Activated T-helper 1 cell treated with anti-CD3 and anti-CD28 coated beads, Interleukin-12 subunit alpha, Interleukin-12 subunit beta, Interleukin-2, Interleukin-4 antibody, amounts not matched to agents 30 ng/mL and 10 ng/mL and 1 ng/mL, durations not matched to agents 14 hours and 24 hours and 36 hours (primary cell): ENCODE measurements around the gene KIF5C. TPM values are rescaled to one million over a fixed set of nuclear protein-coding genes. Genes with fewer than 3 reads are reported as not detected.
"Not testable (repeated sequence)": the region's sequence is repeated elsewhere in the genome, so short reads cannot be mapped to it uniquely, and the experiment has no call there.

Source experiments
- DNase-seq: peaks from one replicate; pipeline ENCODE4 v3.0.0; 2021; ENCODE audit warnings: low spot score
- H3K27ac Mint-ChIP-seq: one replicate; pipeline ENCODE4 v1.8.0; 2021; ENCODE audit warnings: mild to moderate bottlenecking, mixed read lengths
- H3K27me3 Mint-ChIP-seq: one replicate; pipeline ENCODE4 v1.8.0; 2022; ENCODE audit warnings: mild to moderate bottlenecking, moderate library complexity, mixed read lengths; ENCODE audit not compliant: insufficient read depth
- H3K36me3 Mint-ChIP-seq: one replicate; pipeline ENCODE4 v1.8.0; 2021; ENCODE audit warnings: low read depth, mixed read lengths
- H3K4me1 Mint-ChIP-seq: one replicate; pipeline ENCODE4 v1.8.0; 2021; ENCODE audit warnings: low read depth, mixed read lengths
- H3K4me3 Mint-ChIP-seq: one replicate; pipeline ENCODE4 v1.8.0; 2021; ENCODE audit warnings: mild to moderate bottlenecking, moderate library complexity, mixed read lengths
- H3K9me3 Mint-ChIP-seq: one replicate; pipeline ENCODE4 v1.8.0; 2021; ENCODE audit warnings: mixed read lengths
- intact Hi-C: fragments of 100-400 bp; cut with micrococcal nuclease; formaldehyde crosslinking; loops from one replicate; pipeline ENCODE4 v1.15.1; 2024
- total RNA-seq: library from RNA; stranded (reverse); gene quantifications from 2 replicates; pipeline ENCODE4 v1.2.3, GENCODE V29; 2022

Gene KIF5C
- 17.9 and 20.7 TPM in 2 replicates for total RNA-seq

DNA sequence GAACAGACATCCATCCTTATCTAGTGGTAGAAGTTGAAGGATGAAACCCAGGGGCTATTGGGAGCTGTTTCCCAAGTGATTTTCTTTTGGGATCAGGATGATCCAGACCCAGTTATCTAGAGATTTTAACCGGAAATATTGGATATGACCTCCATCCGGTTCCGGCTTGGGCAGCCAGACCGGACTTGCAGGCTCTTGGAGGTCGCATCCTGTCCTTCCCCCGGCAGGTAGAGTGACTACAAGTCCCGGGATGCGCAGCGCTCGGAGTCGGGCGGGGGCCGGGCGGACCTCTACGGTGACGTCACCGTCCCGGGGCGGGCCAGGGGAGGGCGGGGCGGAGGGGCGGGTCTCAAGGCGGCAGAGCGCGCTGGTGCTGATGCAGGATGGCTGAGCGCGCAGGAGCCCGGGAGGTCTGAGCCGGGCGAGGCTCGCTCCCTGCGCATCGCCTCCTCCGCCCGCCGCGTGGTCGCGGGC, at the start of gene KIF5C:
Gene KIF5C, plus strand, starts transcription at position 360 of the 474 bp plus-strand sequence. CDS start 391 bp downstream, outside the sequence.
- peaks cover 19% of the 10 kb centered on the region for H3K4me1 Mint-ChIP-seq
- DNase-seq: peak; percentile 77
- intact Hi-C loops: loop anchor here (1.0 to 5.0 kb wide), 7 partner anchors 12 to 1033 kb away; no protein-coding TSS in a partner anchor
- peaks cover 18% of the 10 kb centered on the region for H3K27me3 Mint-ChIP-seq
- no peaks in the 10 kb centered on the region for H3K9me3 Mint-ChIP-seq
- H3K36me3 Mint-ChIP-seq: peaks cover 5% of the 10 kb centered on the region
- H3K4me3 Mint-ChIP-seq: peak within 1 kb of the TSS; percentile 91
- H3K27ac Mint-ChIP-seq: peak within 1 kb of the TSS; percentile 83

DNA sequence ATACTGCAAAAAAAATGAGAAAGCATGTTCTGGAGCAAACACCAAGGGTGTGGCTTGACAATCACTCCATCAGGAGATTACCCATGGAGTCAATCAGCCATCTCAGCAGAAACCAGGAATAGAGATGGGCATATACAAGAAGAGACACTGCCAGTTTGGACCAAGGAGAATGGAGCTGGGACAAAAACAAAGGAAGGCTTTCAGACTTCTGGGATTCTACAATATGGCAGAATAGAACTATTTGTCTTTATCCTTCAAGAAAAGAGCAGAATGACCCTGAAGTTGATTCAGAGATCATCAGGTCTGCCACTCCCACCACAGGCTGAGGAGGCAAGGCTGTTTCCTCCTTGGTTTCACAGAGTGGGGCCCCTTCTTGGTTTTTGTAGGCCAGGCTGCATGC, 48.2 kb upstream of the KIF5C start:
- intact Hi-C loops: no loop called here
- no peaks in the 10 kb centered on the region for H3K9me3 Mint-ChIP-seq
- H3K27me3 Mint-ChIP-seq: peaks cover 7% of the 10 kb centered on the region
- H3K4me3 Mint-ChIP-seq: no peak overlapping the region
- no peaks in the 10 kb centered on the region for H3K4me1 Mint-ChIP-seq
- H3K27ac Mint-ChIP-seq: no peak overlapping the region
- no peaks in the 10 kb centered on the region for H3K36me3 Mint-ChIP-seq
- no peak for DNase-seq

DNA sequence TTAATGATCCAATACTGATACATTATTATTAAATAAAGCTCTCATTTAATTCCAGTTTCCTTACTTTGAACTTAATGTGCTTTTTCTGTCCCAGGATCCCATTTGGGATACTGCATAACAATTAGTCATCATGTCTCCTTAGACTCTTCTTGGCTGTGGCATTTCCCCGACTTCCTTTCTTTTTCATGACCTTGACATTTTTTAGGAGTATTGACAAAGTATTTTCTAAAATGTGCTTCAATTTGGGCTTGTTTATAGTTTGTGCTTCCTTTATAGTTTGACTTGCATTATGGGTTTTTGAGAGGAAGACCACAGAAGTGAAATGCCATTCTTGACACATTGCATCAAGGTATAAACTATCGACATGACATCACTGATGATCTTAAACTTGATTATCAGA, 46.1 kb upstream of the KIF5C start:
- Mint-ChIP-seq H3K27ac (no peak overlapping the region), H3K4me1 (no peaks in the 10 kb centered on the region), H3K4me3 (no peak overlapping the region), H3K36me3 (no peaks in the 10 kb centered on the region), H3K27me3 (peaks cover 15% of the 10 kb centered on the region), H3K9me3 (no peaks in the 10 kb centered on the region)
- DNase-seq: no peak
- intact Hi-C loops: no loop called here

DNA sequence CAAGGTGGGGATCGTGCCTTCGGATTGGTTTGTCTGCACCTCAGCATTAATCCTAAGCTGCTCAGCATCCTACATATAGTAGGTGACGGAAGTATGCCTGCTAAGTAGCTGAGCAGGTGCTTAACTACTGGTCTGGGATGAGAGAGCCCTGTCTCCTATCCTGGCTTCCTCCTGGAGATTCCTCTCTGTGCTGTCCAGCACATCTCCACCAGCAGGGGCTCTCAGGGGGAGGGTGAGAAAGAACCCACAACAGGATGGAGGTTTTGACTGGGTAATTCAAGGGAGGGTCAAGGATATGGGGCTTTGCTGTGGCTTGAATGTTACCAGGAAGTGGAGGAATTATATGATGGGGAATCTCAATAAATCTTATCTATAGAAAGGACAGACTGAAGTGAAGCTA, 45.4 kb upstream of the KIF5C start:
- Mint-ChIP-seq H3K9me3 (no peaks in the 10 kb centered on the region), H3K4me1 (no peaks in the 10 kb centered on the region), H3K4me3 (no peak overlapping the region), H3K36me3 (no peaks in the 10 kb centered on the region), H3K27me3 (peaks cover 15% of the 10 kb centered on the region), H3K27ac (no peak overlapping the region)
- intact Hi-C loops: no loop called here
- no peak for DNase-seq

DNA sequence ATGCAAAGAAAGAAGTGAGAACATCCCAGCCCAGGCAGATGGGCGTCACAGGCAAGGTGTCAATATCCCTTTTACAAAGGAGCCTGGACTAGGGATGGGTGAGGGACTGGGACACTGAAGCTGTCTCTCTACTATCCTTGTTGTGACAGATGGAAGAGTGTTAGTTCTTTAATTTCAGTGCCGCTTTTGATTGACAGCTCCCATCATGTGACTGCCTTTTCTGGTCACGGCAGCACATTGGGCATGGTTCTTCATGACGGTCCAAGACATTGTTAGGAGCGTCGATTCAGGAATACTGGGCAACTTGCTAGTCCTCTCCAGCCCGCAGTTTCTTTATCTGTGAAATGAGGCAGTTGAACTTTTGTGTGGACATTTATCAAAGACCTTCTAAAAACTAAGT, 42.4 kb upstream of the KIF5C start:
- H3K27ac Mint-ChIP-seq: no peak overlapping the region
- no peaks in the 10 kb centered on the region for H3K9me3 Mint-ChIP-seq
- intact Hi-C loops: no loop called here
- H3K4me1 Mint-ChIP-seq: no peaks in the 10 kb centered on the region
- no peak overlapping the region for H3K4me3 Mint-ChIP-seq
- H3K27me3 Mint-ChIP-seq: peaks cover 20% of the 10 kb centered on the region
- H3K36me3 Mint-ChIP-seq: no peaks in the 10 kb centered on the region
- DNase-seq: no peak

DNA sequence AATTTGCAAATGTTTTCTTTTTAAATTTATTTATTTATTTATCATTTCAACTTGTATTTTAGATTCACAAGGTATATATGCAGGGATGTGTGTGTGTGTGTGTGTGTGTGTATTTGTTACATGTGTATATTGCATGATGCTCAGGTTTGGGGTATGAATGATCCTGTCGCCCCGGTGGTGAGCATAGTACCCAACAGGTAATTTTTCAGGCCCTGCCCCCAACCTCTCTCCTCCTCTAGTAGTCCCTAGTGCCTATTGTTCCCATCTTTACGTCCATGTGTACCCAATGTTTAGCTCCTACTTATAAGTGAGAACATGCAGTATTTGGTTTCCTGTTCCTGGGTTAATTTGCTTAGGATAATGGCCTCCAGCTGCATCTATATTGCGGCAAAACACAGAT, 33.0 kb upstream of the KIF5C start:
- H3K9me3 Mint-ChIP-seq: peaks cover 8% of the 10 kb centered on the region
- no peak overlapping the region for H3K27ac Mint-ChIP-seq
- no peaks in the 10 kb centered on the region for H3K4me1 Mint-ChIP-seq
- no peaks in the 10 kb centered on the region for H3K36me3 Mint-ChIP-seq
- H3K4me3 Mint-ChIP-seq: no peak overlapping the region
- DNase-seq: no peak
- intact Hi-C loops: no loop called here
- H3K27me3 Mint-ChIP-seq: peaks cover 16% of the 10 kb centered on the region

DNA sequence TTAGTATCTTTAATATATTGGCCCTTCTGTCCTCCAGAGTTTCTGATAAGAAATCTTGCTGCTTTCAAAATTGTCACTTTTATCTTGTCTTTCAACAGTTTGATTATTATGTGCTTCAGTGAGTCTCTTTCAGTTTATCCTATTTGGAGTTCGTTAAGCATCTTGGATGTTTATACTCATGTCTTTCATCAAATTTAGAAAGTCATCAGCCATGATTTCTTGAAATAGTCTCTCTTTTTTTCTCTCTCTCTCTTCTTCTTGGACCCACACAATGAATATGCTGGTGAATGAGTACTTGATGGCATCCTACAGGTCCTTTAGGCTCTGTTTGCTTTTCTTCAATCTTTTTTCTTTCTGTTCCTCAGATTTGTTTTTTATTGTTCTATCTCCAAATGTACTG, 26.9 kb upstream of the KIF5C start:
- peaks cover 12% of the 10 kb centered on the region for H3K9me3 Mint-ChIP-seq
- no peak overlapping the region for H3K27ac Mint-ChIP-seq
- peaks cover 1% of the 10 kb centered on the region for H3K36me3 Mint-ChIP-seq
- H3K4me1 Mint-ChIP-seq: no peaks in the 10 kb centered on the region
- H3K4me3 Mint-ChIP-seq: no peak overlapping the region
- H3K27me3 Mint-ChIP-seq: peaks cover 18% of the 10 kb centered on the region
- intact Hi-C loops: no loop called here
- no peak for DNase-seq

DNA sequence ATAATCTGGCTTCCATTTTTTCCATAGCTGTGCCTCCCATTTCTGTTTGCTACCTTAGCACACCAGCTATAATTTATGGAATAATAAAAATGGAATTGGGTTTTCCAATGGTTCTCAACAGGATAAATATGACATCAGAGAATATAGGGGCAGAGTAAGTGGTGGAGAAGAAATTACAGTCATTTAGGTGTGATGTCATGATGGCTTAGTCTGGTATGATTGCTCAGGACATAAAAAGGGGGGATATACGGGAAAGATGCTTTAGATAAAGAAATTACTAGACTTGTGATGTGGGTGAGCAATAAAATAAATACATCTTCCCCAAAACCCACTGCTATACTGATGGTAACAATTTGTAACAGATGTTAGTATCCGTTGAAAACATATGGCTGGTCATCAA, 21.6 kb upstream of the KIF5C start:
- DNase-seq: no peak
- Mint-ChIP-seq H3K4me3 (no peak overlapping the region), H3K36me3 (peaks cover 1% of the 10 kb centered on the region), H3K27me3 (peaks cover 13% of the 10 kb centered on the region), H3K9me3 (peaks cover 1% of the 10 kb centered on the region), H3K4me1 (no peaks in the 10 kb centered on the region), H3K27ac (no peak overlapping the region)
- intact Hi-C loops: no loop called here

DNA sequence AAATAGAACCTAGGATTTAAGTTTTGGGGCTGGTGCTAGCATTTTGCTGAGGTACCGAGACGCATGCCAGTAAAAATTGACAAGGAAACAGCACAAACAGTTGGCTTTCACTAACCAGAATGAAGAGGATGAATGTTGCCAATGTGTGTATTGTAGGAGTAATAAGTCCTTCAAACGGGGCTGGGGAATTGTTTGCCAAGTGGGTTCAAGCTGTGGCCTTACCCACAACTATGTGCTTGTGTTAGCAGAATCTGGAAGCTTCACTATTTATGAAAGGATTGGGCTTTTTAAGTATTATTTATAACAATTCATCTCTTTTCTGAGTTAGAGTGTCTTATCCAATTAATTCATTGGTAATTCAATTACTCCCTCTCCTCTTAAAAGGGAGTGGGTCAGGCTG, 15.0 kb upstream of the KIF5C start:
- Mint-ChIP-seq H3K9me3 (no peaks in the 10 kb centered on the region), H3K36me3 (no peaks in the 10 kb centered on the region), H3K4me1 (no peaks in the 10 kb centered on the region), H3K27me3 (peaks cover 15% of the 10 kb centered on the region), H3K4me3 (no peak overlapping the region), H3K27ac (no peak overlapping the region)
- no peak for DNase-seq
- intact Hi-C loops: no loop called here

DNA sequence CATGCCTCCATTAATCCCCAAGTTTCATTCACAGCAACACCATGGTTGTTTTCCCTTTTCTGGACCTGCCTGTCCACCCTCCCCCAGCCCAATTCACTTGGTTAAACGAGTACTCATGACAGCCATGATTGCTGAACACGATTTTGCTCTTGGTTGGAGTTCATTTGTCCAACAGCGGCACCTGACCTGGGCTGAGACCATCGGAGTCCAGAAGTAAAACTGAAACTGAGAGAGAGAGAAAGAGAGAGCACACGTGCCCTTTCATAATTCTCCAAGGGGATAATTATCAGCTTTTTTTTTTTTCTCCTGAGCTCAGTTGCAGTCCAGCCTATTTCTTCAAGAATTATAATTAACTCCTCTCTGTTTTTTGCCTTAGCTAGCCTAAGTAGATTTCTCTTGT, 13.7 kb upstream of the KIF5C start:
- Mint-ChIP-seq H3K27me3 (peaks cover 15% of the 10 kb centered on the region), H3K36me3 (no peaks in the 10 kb centered on the region), H3K4me3 (no peak overlapping the region), H3K27ac (no peak overlapping the region), H3K4me1 (no peaks in the 10 kb centered on the region), H3K9me3 (no peaks in the 10 kb centered on the region)
- intact Hi-C loops: no loop called here
- DNase-seq: no peak

DNA sequence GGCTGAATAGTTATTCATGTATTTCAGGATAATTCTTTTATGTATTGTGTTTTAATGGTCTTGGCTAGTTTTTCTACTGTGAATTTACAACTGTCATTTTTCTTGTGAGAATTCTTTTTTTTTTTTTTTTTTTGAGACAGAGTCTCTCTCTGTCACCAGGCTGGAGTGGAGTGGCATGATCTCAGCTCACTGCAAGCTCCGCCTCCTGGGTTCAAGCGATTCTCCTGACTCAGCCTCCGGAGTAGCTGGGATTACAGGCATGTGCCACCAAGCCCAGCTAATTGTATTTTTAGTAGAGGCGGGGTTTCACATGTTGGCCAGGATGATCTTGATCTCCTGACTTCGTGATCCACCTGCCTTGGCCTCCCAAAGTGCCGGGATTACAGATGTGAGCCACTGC, 12.5 kb upstream of the KIF5C start:
- H3K4me3 Mint-ChIP-seq, H3K36me3 Mint-ChIP-seq, DNase-seq, H3K27ac Mint-ChIP-seq, H3K9me3 Mint-ChIP-seq, H3K4me1 Mint-ChIP-seq, intact Hi-C loops: not testable (repeated sequence)
- peaks cover 22% of the 10 kb centered on the region for H3K27me3 Mint-ChIP-seq

DNA sequence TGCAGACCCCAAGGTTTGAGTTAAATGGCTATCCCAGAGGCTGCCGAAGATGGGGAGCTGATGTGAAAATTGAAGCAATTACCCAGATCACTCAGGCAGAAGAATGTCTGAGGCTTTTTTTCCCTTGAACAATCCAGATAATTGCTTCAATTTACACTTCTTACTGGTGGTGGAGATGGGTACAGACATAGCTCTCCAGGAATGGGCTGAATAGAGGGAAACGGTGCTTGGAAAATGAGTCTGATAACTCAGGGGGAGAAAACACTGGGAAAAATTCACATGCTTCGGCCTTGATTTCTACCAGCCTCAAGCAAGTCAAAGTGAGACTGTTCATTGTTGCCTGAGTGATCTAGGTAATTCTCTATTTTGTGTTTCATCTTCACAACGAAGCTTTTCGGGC, 9.5 kb upstream of the KIF5C start:
- Mint-ChIP-seq H3K9me3 (peaks cover 8% of the 10 kb centered on the region), H3K27ac (no peak overlapping the region), H3K4me1 (peaks cover 7% of the 10 kb centered on the region), H3K36me3 (no peaks in the 10 kb centered on the region), H3K27me3 (peaks cover 28% of the 10 kb centered on the region), H3K4me3 (no peak overlapping the region)
- no peak for DNase-seq
- intact Hi-C loops: no loop called here

DNA sequence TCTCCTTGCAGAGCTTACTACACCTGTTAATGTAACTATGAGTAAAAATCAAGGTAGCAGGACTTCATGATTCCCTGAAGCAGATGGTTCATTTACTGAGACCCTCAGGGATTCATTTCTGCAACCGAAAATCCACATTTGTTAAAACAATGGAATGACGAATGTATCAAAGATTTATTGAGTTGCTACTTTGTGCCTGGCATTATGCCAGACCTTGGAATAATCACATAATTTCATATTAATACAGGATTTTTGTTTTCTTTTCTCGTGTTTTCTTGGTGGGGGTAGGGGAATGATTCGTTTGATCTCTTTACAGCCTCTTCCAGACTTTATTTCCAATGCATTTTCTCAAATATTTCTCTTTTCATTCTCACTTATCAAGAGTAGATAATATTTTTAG, 8.9 kb upstream of the KIF5C start:
- H3K9me3 Mint-ChIP-seq: peaks cover 8% of the 10 kb centered on the region
- H3K4me3 Mint-ChIP-seq: no peak overlapping the region
- intact Hi-C loops: no loop called here
- H3K36me3 Mint-ChIP-seq: no peaks in the 10 kb centered on the region
- no peak overlapping the region for H3K27ac Mint-ChIP-seq
- peaks cover 28% of the 10 kb centered on the region for H3K27me3 Mint-ChIP-seq
- DNase-seq: no peak
- H3K4me1 Mint-ChIP-seq: peaks cover 7% of the 10 kb centered on the region

DNA sequence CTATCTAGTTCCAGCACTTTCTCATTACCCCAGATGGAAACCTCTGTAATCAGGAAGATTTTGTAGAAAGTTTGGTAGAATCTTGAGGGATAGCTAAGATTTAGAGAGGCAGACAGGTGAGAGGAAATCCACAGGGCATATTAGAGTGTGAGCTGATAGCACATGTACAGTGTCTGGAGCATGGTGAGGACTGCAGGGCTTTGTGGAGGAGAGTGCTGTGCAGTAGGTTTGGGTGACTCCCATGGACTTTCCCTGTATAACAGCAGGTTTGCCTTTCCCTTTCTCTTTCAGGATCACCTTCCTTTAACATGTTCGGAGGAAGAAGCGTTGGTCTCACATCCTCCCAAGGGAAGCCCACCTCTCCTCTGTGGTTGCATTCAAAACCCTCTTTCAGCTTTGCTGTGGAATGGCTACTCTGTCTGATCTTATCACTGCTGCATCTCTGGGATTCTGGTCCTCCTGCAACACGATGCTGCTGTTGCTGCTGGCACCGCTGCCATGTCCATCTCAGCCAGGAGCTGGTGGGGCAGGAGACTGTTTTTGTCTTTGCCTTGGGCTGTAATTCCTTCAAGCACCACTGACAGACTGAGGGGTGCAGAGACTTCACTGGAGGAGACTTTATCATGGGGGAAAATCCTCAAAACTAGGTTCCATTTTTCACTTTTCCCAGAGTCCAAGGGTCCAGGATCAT, 7.8 kb upstream of the KIF5C start:
- H3K4me1 Mint-ChIP-seq: peaks cover 7% of the 10 kb centered on the region
- no peak overlapping the region for H3K4me3 Mint-ChIP-seq
- peaks cover 8% of the 10 kb centered on the region for H3K9me3 Mint-ChIP-seq
- H3K36me3 Mint-ChIP-seq: no peaks in the 10 kb centered on the region
- peaks cover 32% of the 10 kb centered on the region for H3K27me3 Mint-ChIP-seq
- no peak for DNase-seq
- H3K27ac Mint-ChIP-seq: no peak overlapping the region
- intact Hi-C loops: no loop called here
